Prostate gland (tissue), 2 donors: Measurements from ENCODE around the gene MESP1.

ENCODE experiments used
- POLR2A ChIP-seq: fragments of 450-650 bp; IDR thresholded peaks from one replicate; pipeline ENCODE4 v1.6.1; 2016; ENCODE audit warnings: antibody characterized with exemption, mild to moderate bottlenecking
- POLR2AphosphoS5 ChIP-seq: sonication (generic); formaldehyde crosslinking; IDR thresholded peaks from one replicate; pipeline ENCODE4 v1.6.1; 2017; ENCODE audit warnings: antibody characterized with exemption
- TF ChIP-seq, protein P1 (sequence below), 4 experiments: fragments of 200-600 bp in 2 of 4; fragments of 450-650 bp in 2 of 4; sonication (generic) in 2 of 4; IDR thresholded peaks; 1 replicate in 3 of 4; 2 replicates in 1 of 4; pipeline ENCODE4 v1.5.1; 2016 to 2019; ENCODE audit warnings: antibody characterized with exemption in 4 of 4, mild to moderate bottlenecking in 2 of 4, moderate library complexity in 2 of 4

DNA sequence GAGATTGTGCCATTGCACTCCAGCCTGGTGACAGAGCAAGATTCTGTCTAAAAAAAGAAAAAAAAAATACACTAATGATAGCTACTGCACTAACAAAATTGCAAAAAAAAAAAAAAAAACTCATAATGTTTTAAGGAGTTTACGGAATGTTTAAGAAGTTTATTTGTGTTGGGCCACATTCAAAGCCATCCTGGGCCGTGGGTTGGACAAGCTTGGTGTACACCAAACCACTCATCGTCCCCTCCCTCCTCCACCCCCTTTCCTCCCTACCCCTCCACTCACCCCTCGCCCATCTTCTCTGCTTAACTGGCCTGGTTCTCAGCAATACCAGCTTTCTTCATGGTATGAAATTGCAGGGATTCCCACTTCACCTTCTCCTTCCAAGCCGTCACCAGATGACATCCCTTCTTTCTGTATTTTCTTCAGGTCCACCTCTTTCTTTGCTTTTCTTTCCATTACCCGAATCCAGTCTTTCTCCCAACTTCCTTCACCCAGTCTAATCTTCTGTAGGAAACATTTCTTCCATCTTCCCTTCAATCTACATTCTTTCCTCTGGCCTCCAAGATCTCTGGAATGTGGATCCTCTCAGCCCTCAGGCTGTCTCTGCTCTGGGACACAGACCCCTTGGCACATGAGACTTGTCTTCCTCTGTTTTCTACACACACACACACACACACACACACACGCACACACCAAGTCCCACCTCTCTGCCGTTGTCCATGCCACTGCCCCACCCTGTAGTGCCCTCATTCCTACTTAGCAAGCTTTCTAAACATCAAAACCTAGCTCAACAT lies 3.5 kb upstream of the MESP1 start:
- TF ChIP-seq, protein P1, sequence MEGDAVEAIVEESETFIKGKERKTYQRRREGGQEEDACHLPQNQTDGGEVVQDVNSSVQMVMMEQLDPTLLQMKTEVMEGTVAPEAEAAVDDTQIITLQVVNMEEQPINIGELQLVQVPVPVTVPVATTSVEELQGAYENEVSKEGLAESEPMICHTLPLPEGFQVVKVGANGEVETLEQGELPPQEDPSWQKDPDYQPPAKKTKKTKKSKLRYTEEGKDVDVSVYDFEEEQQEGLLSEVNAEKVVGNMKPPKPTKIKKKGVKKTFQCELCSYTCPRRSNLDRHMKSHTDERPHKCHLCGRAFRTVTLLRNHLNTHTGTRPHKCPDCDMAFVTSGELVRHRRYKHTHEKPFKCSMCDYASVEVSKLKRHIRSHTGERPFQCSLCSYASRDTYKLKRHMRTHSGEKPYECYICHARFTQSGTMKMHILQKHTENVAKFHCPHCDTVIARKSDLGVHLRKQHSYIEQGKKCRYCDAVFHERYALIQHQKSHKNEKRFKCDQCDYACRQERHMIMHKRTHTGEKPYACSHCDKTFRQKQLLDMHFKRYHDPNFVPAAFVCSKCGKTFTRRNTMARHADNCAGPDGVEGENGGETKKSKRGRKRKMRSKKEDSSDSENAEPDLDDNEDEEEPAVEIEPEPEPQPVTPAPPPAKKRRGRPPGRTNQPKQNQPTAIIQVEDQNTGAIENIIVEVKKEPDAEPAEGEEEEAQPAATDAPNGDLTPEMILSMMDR (IDR thresholded peaks at IDR 0.05) = no peak
- TF ChIP-seq POLR2A (no peak), POLR2AphosphoS5 (peak; percentile 11)
